Astrocyte of the spinal cord (primary cell): Measurements from ENCODE around the gene CPLX4.
A peak's percentile ranks its signal among the peaks of the same experiment; 100 is the strongest.

Experiments used
- DNase-seq: peaks from one replicate; pipeline ENCODE4 v3.0.0; 2011; ENCODE audit warnings: low read depth, low spot score
- H3K4me3 ChIP-seq: 2 replicates; pipeline ENCODE4 v1.5.1; 2011; ENCODE audit warnings: low read depth, mild to moderate bottlenecking, low read length, moderate library complexity
- CTCF ChIP-seq: IDR thresholded peaks from 2 replicates; pipeline ENCODE4 v1.5.1; 2012; ENCODE audit warnings: low read depth, mild to moderate bottlenecking, low read length, inconsistent platforms
- in situ Hi-C: cut with HindIII; loops from 2 replicates; pipeline ENCODE4 v1.10.0; 2017; ENCODE audit warnings: low sequenced_read_pairs

Gene CPLX4

GRCh38 chr18:59249199-59249774 lies 69.2 kb downstream of the CPLX4 start:
- TF ChIP-seq CTCF = peak; percentile 78
- in situ Hi-C loops = no loop called here
- no peak overlapping the region for H3K4me3 ChIP-seq
- peak; percentile 84 for DNase-seq

- H3K4me3 ChIP-seq = no peak overlapping the region
- DNase-seq = no peak
- in situ Hi-C loops = no loop called here
- TF ChIP-seq CTCF = no peak
These were observed 71.7 kb downstream of the CPLX4 start for GRCh38 chr18:59246796-59247195.
